GM23338 (cell line): ENCODE results near the gene MCTP2. TPM values are rescaled to one million over a fixed set of nuclear protein-coding genes. Genes with fewer than 3 reads are reported as not detected.

Experiments used
- ATAC-seq: fragments of 200-7000 bp; cut with Tn5 transposase; 3 replicates; pipeline ENCODE4 v1.9.1; 2020
- DNase-seq: peaks from one replicate; pipeline ENCODE4 v3.0.0-alpha.2; 2015; ENCODE audit warnings: low spot score
- H2AFZ ChIP-seq: fragments of 200-600 bp; sonication (generic); 2 replicates; pipeline ENCODE4 v1.8.0; 2016; ENCODE audit warnings: antibody characterized with exemption, mild to moderate bottlenecking, moderate library complexity
- H3F3A ChIP-seq: fragments of 200-600 bp; sonication (generic); replicated peaks from 2 replicates; pipeline ENCODE4 v1.8.0; 2017; ENCODE audit warnings: antibody characterized with exemption, mixed run types, low read depth
- H3K27ac ChIP-seq: fragments of 200-600 bp; sonication (generic); 2 replicates; pipeline ENCODE4 v1.6.1; 2016; ENCODE audit warnings: low read depth
- H3K27me3 ChIP-seq: fragments of 200-600 bp; sonication (generic); 2 replicates; pipeline ENCODE4 v1.8.0; 2016; ENCODE audit warnings: mild to moderate bottlenecking, mixed run types, moderate library complexity; ENCODE audit not compliant: insufficient read depth
- H3K36me3 ChIP-seq: fragments of 200-600 bp; sonication (generic); 2 replicates; pipeline ENCODE4 v1.8.0; 2016; ENCODE audit warnings: mild to moderate bottlenecking; ENCODE audit not compliant: insufficient read depth
- H3K4me1 ChIP-seq: fragments of 200-600 bp; sonication (generic); 2 replicates; pipeline ENCODE4 v1.8.0; 2016; ENCODE audit warnings: mild to moderate bottlenecking, moderate library complexity; ENCODE audit not compliant: insufficient read depth
- H3K4me2 ChIP-seq: fragments of 200-600 bp; sonication (generic); 2 replicates; pipeline ENCODE4 v1.7.1; 2017; ENCODE audit warnings: mixed run types
- H3K4me3 ChIP-seq: fragments of 200-600 bp; sonication (generic); 2 replicates; pipeline ENCODE4 v1.6.1; 2016; ENCODE audit warnings: mixed run types
- H3K79me2 ChIP-seq: fragments of 200-600 bp; sonication (generic); replicated peaks from 2 replicates; pipeline ENCODE4 v1.8.0; 2017; ENCODE audit warnings: mild to moderate bottlenecking; ENCODE audit not compliant: insufficient read depth
- H3K9me2 ChIP-seq: fragments of 200-600 bp; sonication (generic); 2 replicates; pipeline ENCODE4 v1.8.0; 2017; ENCODE audit not compliant: insufficient read depth
- H4K20me1 ChIP-seq: fragments of 200-600 bp; sonication (generic); replicated peaks from 2 replicates; pipeline ENCODE4 v1.8.0; 2017; ENCODE audit warnings: mild to moderate bottlenecking; ENCODE audit not compliant: insufficient read depth
- H3K27ac Mint-ChIP-seq: 2 replicates; pipeline ENCODE4 v1.8.0; 2020; ENCODE audit warnings: inconsistent platforms, mild to moderate bottlenecking, moderate library complexity, mixed read lengths
- H3K27me3 Mint-ChIP-seq: 3 replicates; pipeline ENCODE4 v1.8.0; 2022; ENCODE audit warnings: low read depth, mild to moderate bottlenecking, moderate library complexity, mixed read lengths, inconsistent platforms; ENCODE audit not compliant: insufficient read depth, poor library complexity
- H3K36me3 Mint-ChIP-seq: 3 replicates; pipeline ENCODE4 v1.8.0; 2021; ENCODE audit warnings: low read depth, mild to moderate bottlenecking, inconsistent platforms, moderate library complexity, mixed read lengths
- H3K4me1 Mint-ChIP-seq: 3 replicates; pipeline ENCODE4 v1.8.0; 2020; ENCODE audit warnings: mild to moderate bottlenecking, inconsistent platforms, mixed read lengths
- H3K4me3 Mint-ChIP-seq: 3 replicates; pipeline ENCODE4 v1.8.0; 2021; ENCODE audit warnings: moderate library complexity, mild to moderate bottlenecking, inconsistent platforms, mixed read lengths
- H3K9me3 Mint-ChIP-seq: 3 replicates; pipeline ENCODE4 v1.8.0; 2020; ENCODE audit warnings: moderate library complexity, mild to moderate bottlenecking, inconsistent platforms, mixed read lengths
- CREB1 ChIP-seq: fragments of 250-450 bp; sonication (Bioruptor Pico); IDR thresholded peaks from 2 replicates; pipeline ENCODE4 v1.5.0; 2020; ENCODE audit warnings: low read depth, mild to moderate bottlenecking, moderate library complexity
- EZH2 ChIP-seq: fragments of 200-600 bp; sonication (generic); IDR thresholded peaks from one replicate; pipeline ENCODE4 v1.8.0; 2017; ENCODE audit warnings: antibody characterized with exemption, mild to moderate bottlenecking, low read depth; ENCODE audit not compliant: unreplicated experiment
- EZH2phosphoT487 ChIP-seq: fragments of 200-600 bp; sonication (generic); IDR thresholded peaks from one replicate; pipeline ENCODE4 v1.8.1; 2018; ENCODE audit warnings: antibody characterized with exemption; ENCODE audit not compliant: unreplicated experiment
- JUNB ChIP-seq: IDR thresholded peaks from one replicate; pipeline ENCODE4 v1.6.1; 2016; ENCODE audit warnings: antibody characterized with exemption; ENCODE audit not compliant: unreplicated experiment
- NANOG ChIP-seq: IDR thresholded peaks from 2 replicates; pipeline ENCODE4 v1.6.1; 2016; ENCODE audit warnings: antibody characterized with exemption, borderline replicate concordance
- POLR2AphosphoS5 ChIP-seq: IDR thresholded peaks from 2 replicates; pipeline ENCODE4 v1.6.1; 2016; ENCODE audit warnings: antibody characterized with exemption, low read depth
- STAT1 ChIP-seq: IDR thresholded peaks from one replicate; pipeline ENCODE4 v1.6.1; 2016; ENCODE audit warnings: antibody characterized with exemption; ENCODE audit not compliant: unreplicated experiment
- ZNF114 ChIP-seq: fragments of 250-450 bp; sonication (Bioruptor Pico); IDR thresholded peaks from 2 replicates; pipeline ENCODE4 v1.5.0; 2020; ENCODE audit warnings: mild to moderate bottlenecking, moderate library complexity
- ZNF331 ChIP-seq: fragments of 250-450 bp; sonication (Bioruptor Pico); IDR thresholded peaks from 2 replicates; pipeline ENCODE4 v1.5.0; 2020; ENCODE audit warnings: low read depth, mild to moderate bottlenecking, moderate library complexity
- polyA plus RNA-seq: library from polyadenylated mRNA; unstranded; fragments of >200 nt; fragmentation: Nextera tagmentation; extraction: Ambion mirVana; gene quantifications from 2 replicates; pipeline ENCODE4 v1.2.1, GENCODE V29; 2016
- total RNA-seq: library from RNA; depleted of rRNA; stranded (reverse); fragments of >200 nt; shearing (Covaris generic); gene quantifications from 2 replicates; pipeline ENCODE4 v1.2.3, GENCODE V29; 2014
- TF ChIP-seq, protein P1 (sequence below): IDR thresholded peaks from 2 replicates; pipeline ENCODE4 v1.6.1; 2016; ENCODE audit warnings: antibody characterized with exemption
- TF ChIP-seq, protein P2 (sequence below): IDR thresholded peaks from one replicate; pipeline ENCODE4 v1.6.1; 2018; ENCODE audit warnings: antibody characterized with exemption; ENCODE audit not compliant: unreplicated experiment
- TF ChIP-seq, protein P3 (sequence below), 2 experiments: fragments of 200-600 bp in 1 of 2; sonication (generic) in 1 of 2; conservative IDR thresholded peaks; 2 replicates each; pipeline versions ENCODE4 v1.5.1 to v1.6.1; 2016 to 2017; ENCODE audit warnings: antibody characterized with exemption in 2 of 2, low read depth in 2 of 2, mild to moderate bottlenecking in 2 of 2, moderate library complexity in 1 of 2
- TF ChIP-seq, protein P4 (sequence below): fragments of 250-450 bp; sonication (Bioruptor Pico); IDR thresholded peaks from 2 replicates; pipeline ENCODE4 v1.5.0; 2020; ENCODE audit warnings: mild to moderate bottlenecking, moderate library complexity

Gene MCTP2
- total and polyA plus RNA-seq, 2 experiments from 2014 or later: 1.8 to 5.5 TPM

DNA sequence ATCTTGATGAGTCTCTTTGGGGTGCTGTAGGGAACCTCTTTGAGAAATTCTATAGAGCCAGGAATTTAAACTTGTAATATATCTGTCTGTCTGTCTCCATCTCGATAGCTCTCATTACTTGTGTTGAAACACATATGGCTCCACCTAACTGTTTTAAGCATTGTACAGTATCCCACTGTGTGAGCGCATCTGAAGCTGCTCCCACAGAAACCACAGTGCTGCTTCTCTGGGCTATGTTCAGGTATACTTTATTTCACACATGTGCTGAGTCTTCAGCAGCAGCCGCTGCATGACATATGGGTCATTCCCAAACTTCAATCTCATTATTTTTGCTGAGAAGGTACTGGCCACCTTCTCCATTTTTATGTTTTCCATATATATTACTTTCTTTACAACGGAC lies 63.9 kb downstream of the MCTP2 start:
- Histone ChIP-seq H3K36me3 (no peaks in the 10 kb centered on the region), H3K4me2 (no peak overlapping the region), H3F3A (no peaks in the 10 kb centered on the region), H3K4me3 (no peak overlapping the region), H3K9me2 (no peaks in the 10 kb centered on the region), H3K79me2 (no peaks in the 10 kb centered on the region), H3K4me1 (no peaks in the 10 kb centered on the region), H3K27me3 (no peaks in the 10 kb centered on the region), H3K27ac (no peak overlapping the region), H2AFZ (no peak overlapping the region), H4K20me1 (no peaks in the 10 kb centered on the region)
- Mint-ChIP-seq H3K4me3 (no peak overlapping the region), H3K27me3 (peaks cover 2% of the 10 kb centered on the region), H3K36me3 (peaks cover 4% of the 10 kb centered on the region; the same call in 2 of the 3 replicates), H3K27ac (no peak overlapping the region), H3K9me3 (peaks cover 7% of the 10 kb centered on the region), H3K4me1 (no peaks in the 10 kb centered on the region; the same call in 2 of the 3 replicates)
- DNase-seq (no peak), ATAC-seq (no peak)
- TF ChIP-seq, protein P1, sequence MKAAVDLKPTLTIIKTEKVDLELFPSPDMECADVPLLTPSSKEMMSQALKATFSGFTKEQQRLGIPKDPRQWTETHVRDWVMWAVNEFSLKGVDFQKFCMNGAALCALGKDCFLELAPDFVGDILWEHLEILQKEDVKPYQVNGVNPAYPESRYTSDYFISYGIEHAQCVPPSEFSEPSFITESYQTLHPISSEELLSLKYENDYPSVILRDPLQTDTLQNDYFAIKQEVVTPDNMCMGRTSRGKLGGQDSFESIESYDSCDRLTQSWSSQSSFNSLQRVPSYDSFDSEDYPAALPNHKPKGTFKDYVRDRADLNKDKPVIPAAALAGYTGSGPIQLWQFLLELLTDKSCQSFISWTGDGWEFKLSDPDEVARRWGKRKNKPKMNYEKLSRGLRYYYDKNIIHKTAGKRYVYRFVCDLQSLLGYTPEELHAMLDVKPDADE: no peak
- TF ChIP-seq POLR2AphosphoS5 (no peak), STAT1 (no peak), ZNF114 (no peak), JUNB (no peak), ZNF331 (CRISPR knock-in tag) (no peak), NANOG (no peak), EZH2 (no peak), CREB1 (no peak), EZH2phosphoT487 (no peak)
- TF ChIP-seq, protein P2, sequence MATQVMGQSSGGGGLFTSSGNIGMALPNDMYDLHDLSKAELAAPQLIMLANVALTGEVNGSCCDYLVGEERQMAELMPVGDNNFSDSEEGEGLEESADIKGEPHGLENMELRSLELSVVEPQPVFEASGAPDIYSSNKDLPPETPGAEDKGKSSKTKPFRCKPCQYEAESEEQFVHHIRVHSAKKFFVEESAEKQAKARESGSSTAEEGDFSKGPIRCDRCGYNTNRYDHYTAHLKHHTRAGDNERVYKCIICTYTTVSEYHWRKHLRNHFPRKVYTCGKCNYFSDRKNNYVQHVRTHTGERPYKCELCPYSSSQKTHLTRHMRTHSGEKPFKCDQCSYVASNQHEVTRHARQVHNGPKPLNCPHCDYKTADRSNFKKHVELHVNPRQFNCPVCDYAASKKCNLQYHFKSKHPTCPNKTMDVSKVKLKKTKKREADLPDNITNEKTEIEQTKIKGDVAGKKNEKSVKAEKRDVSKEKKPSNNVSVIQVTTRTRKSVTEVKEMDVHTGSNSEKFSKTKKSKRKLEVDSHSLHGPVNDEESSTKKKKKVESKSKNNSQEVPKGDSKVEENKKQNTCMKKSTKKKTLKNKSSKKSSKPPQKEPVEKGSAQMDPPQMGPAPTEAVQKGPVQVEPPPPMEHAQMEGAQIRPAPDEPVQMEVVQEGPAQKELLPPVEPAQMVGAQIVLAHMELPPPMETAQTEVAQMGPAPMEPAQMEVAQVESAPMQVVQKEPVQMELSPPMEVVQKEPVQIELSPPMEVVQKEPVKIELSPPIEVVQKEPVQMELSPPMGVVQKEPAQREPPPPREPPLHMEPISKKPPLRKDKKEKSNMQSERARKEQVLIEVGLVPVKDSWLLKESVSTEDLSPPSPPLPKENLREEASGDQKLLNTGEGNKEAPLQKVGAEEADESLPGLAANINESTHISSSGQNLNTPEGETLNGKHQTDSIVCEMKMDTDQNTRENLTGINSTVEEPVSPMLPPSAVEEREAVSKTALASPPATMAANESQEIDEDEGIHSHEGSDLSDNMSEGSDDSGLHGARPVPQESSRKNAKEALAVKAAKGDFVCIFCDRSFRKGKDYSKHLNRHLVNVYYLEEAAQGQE: no peak
- TF ChIP-seq, protein P3, sequence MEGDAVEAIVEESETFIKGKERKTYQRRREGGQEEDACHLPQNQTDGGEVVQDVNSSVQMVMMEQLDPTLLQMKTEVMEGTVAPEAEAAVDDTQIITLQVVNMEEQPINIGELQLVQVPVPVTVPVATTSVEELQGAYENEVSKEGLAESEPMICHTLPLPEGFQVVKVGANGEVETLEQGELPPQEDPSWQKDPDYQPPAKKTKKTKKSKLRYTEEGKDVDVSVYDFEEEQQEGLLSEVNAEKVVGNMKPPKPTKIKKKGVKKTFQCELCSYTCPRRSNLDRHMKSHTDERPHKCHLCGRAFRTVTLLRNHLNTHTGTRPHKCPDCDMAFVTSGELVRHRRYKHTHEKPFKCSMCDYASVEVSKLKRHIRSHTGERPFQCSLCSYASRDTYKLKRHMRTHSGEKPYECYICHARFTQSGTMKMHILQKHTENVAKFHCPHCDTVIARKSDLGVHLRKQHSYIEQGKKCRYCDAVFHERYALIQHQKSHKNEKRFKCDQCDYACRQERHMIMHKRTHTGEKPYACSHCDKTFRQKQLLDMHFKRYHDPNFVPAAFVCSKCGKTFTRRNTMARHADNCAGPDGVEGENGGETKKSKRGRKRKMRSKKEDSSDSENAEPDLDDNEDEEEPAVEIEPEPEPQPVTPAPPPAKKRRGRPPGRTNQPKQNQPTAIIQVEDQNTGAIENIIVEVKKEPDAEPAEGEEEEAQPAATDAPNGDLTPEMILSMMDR (conservative IDR thresholded peaks at IDR 0.05; ENCODE audit: low read depth in 2 of 2): no peak
- TF ChIP-seq, protein P4, sequence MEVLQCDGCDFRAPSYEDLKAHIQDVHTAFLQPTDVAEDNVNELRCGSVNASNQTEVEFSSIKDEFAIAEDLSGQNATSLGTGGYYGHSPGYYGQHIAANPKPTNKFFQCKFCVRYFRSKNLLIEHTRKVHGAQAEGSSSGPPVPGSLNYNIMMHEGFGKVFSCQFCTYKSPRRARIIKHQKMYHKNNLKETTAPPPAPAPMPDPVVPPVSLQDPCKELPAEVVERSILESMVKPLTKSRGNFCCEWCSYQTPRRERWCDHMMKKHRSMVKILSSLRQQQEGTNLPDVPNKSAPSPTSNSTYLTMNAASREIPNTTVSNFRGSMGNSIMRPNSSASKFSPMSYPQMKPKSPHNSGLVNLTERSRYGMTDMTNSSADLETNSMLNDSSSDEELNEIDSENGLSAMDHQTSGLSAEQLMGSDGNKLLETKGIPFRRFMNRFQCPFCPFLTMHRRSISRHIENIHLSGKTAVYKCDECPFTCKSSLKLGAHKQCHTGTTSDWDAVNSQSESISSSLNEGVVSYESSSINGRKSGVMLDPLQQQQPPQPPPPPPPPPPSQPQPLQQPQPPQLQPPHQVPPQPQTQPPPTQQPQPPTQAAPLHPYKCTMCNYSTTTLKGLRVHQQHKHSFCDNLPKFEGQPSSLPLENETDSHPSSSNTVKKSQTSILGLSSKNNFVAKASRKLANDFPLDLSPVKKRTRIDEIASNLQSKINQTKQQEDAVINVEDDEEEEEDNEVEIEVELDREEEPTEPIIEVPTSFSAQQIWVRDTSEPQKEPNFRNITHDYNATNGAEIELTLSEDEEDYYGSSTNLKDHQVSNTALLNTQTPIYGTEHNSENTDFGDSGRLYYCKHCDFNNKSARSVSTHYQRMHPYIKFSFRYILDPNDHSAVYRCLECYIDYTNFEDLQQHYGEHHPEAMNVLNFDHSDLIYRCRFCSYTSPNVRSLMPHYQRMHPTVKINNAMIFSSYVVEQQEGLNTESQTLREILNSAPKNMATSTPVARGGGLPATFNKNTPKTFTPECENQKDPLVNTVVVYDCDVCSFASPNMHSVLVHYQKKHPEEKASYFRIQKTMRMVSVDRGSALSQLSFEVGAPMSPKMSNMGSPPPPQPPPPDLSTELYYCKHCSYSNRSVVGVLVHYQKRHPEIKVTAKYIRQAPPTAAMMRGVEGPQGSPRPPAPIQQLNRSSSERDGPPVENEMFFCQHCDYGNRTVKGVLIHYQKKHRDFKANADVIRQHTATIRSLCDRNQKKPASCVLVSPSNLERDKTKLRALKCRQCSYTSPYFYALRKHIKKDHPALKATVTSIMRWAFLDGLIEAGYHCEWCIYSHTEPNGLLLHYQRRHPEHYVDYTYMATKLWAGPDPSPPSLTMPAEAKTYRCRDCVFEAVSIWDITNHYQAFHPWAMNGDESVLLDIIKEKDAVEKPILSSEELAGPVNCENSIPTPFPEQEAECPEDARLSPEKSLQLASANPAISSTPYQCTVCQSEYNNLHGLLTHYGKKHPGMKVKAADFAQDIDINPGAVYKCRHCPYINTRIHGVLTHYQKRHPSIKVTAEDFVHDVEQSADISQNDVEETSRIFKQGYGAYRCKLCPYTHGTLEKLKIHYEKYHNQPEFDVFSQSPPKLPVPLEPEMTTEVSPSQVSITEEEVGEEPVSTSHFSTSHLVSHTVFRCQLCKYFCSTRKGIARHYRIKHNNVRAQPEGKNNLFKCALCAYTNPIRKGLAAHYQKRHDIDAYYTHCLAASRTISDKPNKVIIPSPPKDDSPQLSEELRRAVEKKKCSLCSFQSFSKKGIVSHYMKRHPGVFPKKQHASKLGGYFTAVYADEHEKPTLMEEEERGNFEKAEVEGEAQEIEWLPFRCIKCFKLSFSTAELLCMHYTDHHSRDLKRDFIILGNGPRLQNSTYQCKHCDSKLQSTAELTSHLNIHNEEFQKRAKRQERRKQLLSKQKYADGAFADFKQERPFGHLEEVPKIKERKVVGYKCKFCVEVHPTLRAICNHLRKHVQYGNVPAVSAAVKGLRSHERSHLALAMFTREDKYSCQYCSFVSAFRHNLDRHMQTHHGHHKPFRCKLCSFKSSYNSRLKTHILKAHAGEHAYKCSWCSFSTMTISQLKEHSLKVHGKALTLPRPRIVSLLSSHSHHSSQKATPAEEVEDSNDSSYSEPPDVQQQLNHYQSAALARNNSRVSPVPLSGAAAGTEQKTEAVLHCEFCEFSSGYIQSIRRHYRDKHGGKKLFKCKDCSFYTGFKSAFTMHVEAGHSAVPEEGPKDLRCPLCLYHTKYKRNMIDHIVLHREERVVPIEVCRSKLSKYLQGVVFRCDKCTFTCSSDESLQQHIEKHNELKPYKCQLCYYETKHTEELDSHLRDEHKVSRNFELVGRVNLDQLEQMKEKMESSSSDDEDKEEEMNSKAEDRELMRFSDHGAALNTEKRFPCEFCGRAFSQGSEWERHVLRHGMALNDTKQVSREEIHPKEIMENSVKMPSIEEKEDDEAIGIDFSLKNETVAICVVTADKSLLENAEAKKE (CRISPR knock-in tag): no peak
